Endothelial cell of umbilical vein (primary cell): ENCODE data around the gene MKRN1. TPM values are rescaled to one million over a fixed set of nuclear protein-coding genes. Genes with fewer than 3 reads are reported as not detected.

Source experiments
- BruUV-seq: library from RNA; stranded (reverse); fragments of 400-500 nt; replicated peaks from 2 replicates; lab custom pipeline; 2021; lab: Mats Ljungman, UMichigan
- CTCF ChIA-PET: fragments of 300-600, 350-600 bp; sonication (Branson Sonifier 250); formaldehyde crosslinking; loops from one replicate; lab custom pipeline; 2021; ENCODE audit warnings: antibody characterized with exemption, inconsistent platforms; lab: Charles Lee
- POLR2A ChIA-PET: fragments of 300-600, 350-600 bp; sonication (Branson Sonifier 250); formaldehyde crosslinking; loops from one replicate; lab custom pipeline; 2021; ENCODE audit warnings: antibody characterized with exemption, inconsistent platforms; lab: Charles Lee
- DNase-seq: peaks from one replicate; pipeline ENCODE4 v3.0.0-alpha.2; 2011; ENCODE audit warnings: low read depth, low spot score
- FAIRE-seq: peaks from 2 replicates; lab custom pipeline; 2011; peaks lifted over from hg19 to GRCh38; lab: Jason Lieb, UNC
- H2AFZ ChIP-seq: 2 replicates; pipeline ENCODE4 v1.6.0; 2012; ENCODE audit warnings: low read depth, low read length, control low read depth, inconsistent platforms
- H3K27ac ChIP-seq: 2 replicates; pipeline ENCODE4 v1.5.1; 2011; ENCODE audit warnings: low read depth, mild to moderate bottlenecking, control low read depth, low read length, moderate library complexity; ENCODE audit not compliant: insufficient read depth
- H3K27me3 ChIP-seq, 2 experiments: 2 replicates each; pipeline versions ENCODE4 v1.6.0 to v1.6.1; 2011; ENCODE audit warnings: low read length in 2 of 2, mixed read lengths in 1 of 2; ENCODE audit not compliant: control insufficient read depth in 2 of 2, insufficient read depth in 2 of 2
- H3K36me3 ChIP-seq, 2 experiments: 2 replicates in 1 of 2; 3 replicates in 1 of 2; pipeline ENCODE4 v1.5.1; 2011; ENCODE audit warnings: low read length in 2 of 2, mild to moderate bottlenecking in 1 of 2, moderate library complexity in 1 of 2; ENCODE audit not compliant: control insufficient read depth in 2 of 2, insufficient read depth in 2 of 2; ENCODE audit errors: extremely low read depth in 1 of 2
- H3K4me1 ChIP-seq: 3 replicates; pipeline ENCODE4 v1.5.1; 2011; ENCODE audit warnings: mild to moderate bottlenecking, low read length; ENCODE audit not compliant: control insufficient read depth, insufficient read depth; ENCODE audit errors: extremely low read depth
- H3K4me2 ChIP-seq: 2 replicates; pipeline ENCODE4 v1.6.1; 2011; ENCODE audit warnings: low read length, control low read depth, mixed read lengths; ENCODE audit not compliant: insufficient read depth
- H3K4me3 ChIP-seq, 3 experiments: fragments of 200-600 bp in 1 of 3; sonication (generic), shearing (Covaris generic) in 1 of 3; replicated peaks in 1 of 3; 2 replicates each; pipeline ENCODE4 v1.5.1; 2011 to 2016; ENCODE audit warnings: control low read depth in 3 of 3, low read length in 3 of 3, mild to moderate bottlenecking in 2 of 3, inconsistent platforms in 1 of 3, low read depth in 1 of 3, moderate library complexity in 1 of 3; ENCODE audit not compliant: insufficient read depth in 1 of 3
- H3K79me2 ChIP-seq: 2 replicates; pipeline ENCODE4 v1.6.0; 2012; ENCODE audit warnings: low read length, inconsistent platforms; ENCODE audit not compliant: control insufficient read depth, insufficient read depth
- H3K9ac ChIP-seq: replicated peaks from 2 replicates; pipeline ENCODE3; 2011; ENCODE audit warnings: low read length, control low read depth; ENCODE audit not compliant: insufficient read depth; ENCODE audit errors: extremely low read depth
- H3K9me1 ChIP-seq: replicated peaks from 3 replicates; pipeline ENCODE4 v1.6.0; 2011; ENCODE audit warnings: mild to moderate bottlenecking, low read length; ENCODE audit not compliant: control insufficient read depth, insufficient read depth; ENCODE audit errors: extremely low read depth
- H3K9me3 ChIP-seq: replicated peaks from 2 replicates; pipeline ENCODE4 v1.5.1; 2012; ENCODE audit warnings: low read length, inconsistent platforms; ENCODE audit not compliant: control insufficient read depth, insufficient read depth
- H4K20me1 ChIP-seq: replicated peaks from 2 replicates; pipeline ENCODE3; 2011; ENCODE audit warnings: mild to moderate bottlenecking, low read length; ENCODE audit not compliant: control insufficient read depth, insufficient read depth; ENCODE audit errors: extremely low read depth
- CTCF ChIP-seq, 2 donors: IDR thresholded peaks; 1 replicate in 1 of 2; 2 replicates in 1 of 2; pipeline ENCODE4 v1.5.1; 2011; ENCODE audit warnings: low read length in 2 of 2, mild to moderate bottlenecking in 2 of 2, moderate library complexity in 2 of 2, control low read depth in 1 of 2, inconsistent platforms in 1 of 2, low read depth in 1 of 2; ENCODE audit not compliant: insufficient read depth in 1 of 2; ENCODE audit errors: extremely low read depth in 1 of 2
- EZH2 ChIP-seq: IDR thresholded peaks from 2 replicates; pipeline ENCODE4 v1.6.1; 2012; ENCODE audit warnings: borderline replicate concordance, low read depth, mild to moderate bottlenecking, moderate library complexity, low read length, inconsistent platforms; ENCODE audit not compliant: severe bottlenecking
- FOS ChIP-seq: IDR thresholded peaks from 2 replicates; pipeline ENCODE4 v1.6.1; 2011; ENCODE audit warnings: mild to moderate bottlenecking, low read length, moderate library complexity, borderline replicate concordance; ENCODE audit not compliant: insufficient read depth
- GATA2 ChIP-seq: IDR thresholded peaks from 2 replicates; pipeline ENCODE4 v1.7.0; 2011; ENCODE audit warnings: low read depth, mild to moderate bottlenecking, moderate library complexity, mixed read lengths, low read length; ENCODE audit not compliant: insufficient read length, insufficient read depth
- JUN ChIP-seq: IDR thresholded peaks from 2 replicates; pipeline ENCODE4 v1.6.1; 2011; ENCODE audit warnings: borderline replicate concordance, low read depth; ENCODE audit not compliant: insufficient read length, insufficient read depth
- MAX ChIP-seq: IDR thresholded peaks from 2 replicates; pipeline ENCODE4 v1.6.1; 2011; ENCODE audit not compliant: insufficient read depth, insufficient read length
- MYC ChIP-seq: IDR thresholded peaks from one replicate; pipeline ENCODE4 v1.6.1; 2011; ENCODE audit warnings: mild to moderate bottlenecking, low read depth, low read length
- POLR2A ChIP-seq: IDR thresholded peaks from 2 replicates; pipeline ENCODE4 v1.6.1; 2012; ENCODE audit warnings: low read depth, mild to moderate bottlenecking, control low read depth, low read length
- POLR2AphosphoS5 ChIP-seq: IDR thresholded peaks from 2 replicates; pipeline ENCODE4 v1.6.1; 2012; ENCODE audit warnings: low read depth, mild to moderate bottlenecking, control low read depth, low read length, moderate library complexity; ENCODE audit not compliant: insufficient read depth
- dilution Hi-C: fragments of 300-500 bp; cut with MboI; formaldehyde crosslinking; loops from one replicate; pipeline ENCODE4 v1.15.0; 2019; ENCODE audit warnings: low sequenced_read_pairs; ENCODE audit not compliant: extremely low pct_ligation_motif_present
- intact Hi-C: fragments of 100-400 bp; cut with micrococcal nuclease; formaldehyde crosslinking; loops from one replicate; pipeline ENCODE4 v1.10.0; 2022
- polyA plus RNA-seq, 4 experiments: library from polyadenylated mRNA; depleted of rRNA in 3 of 4; stranded (reverse) in 3 of 4; unstranded in 1 of 4; fragments of >200 nt; gene quantifications; 2 replicates each; pipeline versions ENCODE4 v1.2.1 to v1.2.3, GENCODE V29; 2011 to 2012; ENCODE audit warnings: missing spikeins in 1 of 4
- total RNA-seq: library from RNA; stranded (reverse); gene quantifications from 2 replicates; pipeline ENCODE4 v1.2.3, GENCODE V29; 2021

The MKRN1 gene
- total and polyA plus RNA-seq, 2 donors (not counting 3 experiments of a cell fraction or from before 2014, with no cell fraction given): 24.9 to 52.2 TPM

GRCh38 chr7:140421521-140421920 is 57.8 kb downstream of the MKRN1 start:
- dilution Hi-C loops: no loop called here
- FAIRE-seq (no peak), DNase-seq (no peak)
- Histone ChIP-seq H3K9me1 (no peaks in the 10 kb centered on the region), H3K36me3 (no peaks in the 10 kb centered on the region), H2AFZ (no peak overlapping the region), H3K4me3 (no peak overlapping the region), H3K9me3 (no peaks in the 10 kb centered on the region), H3K4me2 (no peak overlapping the region), H3K27ac (no peak overlapping the region), H3K27me3 (no peaks in the 10 kb centered on the region), H3K9ac (no peak overlapping the region), H3K4me1 (peaks cover 2% of the 10 kb centered on the region), H4K20me1 (no peaks in the 10 kb centered on the region), H3K79me2 (no peaks in the 10 kb centered on the region)
- ChIA-PET POLR2A (no interaction called here), CTCF (interaction anchor here (1.2 kb wide), 1 partner anchor 95 kb away, joined by 3 read pairs; no protein-coding TSS in a partner anchor)
- TF ChIP-seq JUN: no peak
- TF ChIP-seq EZH2: no peak
- TF ChIP-seq POLR2A: no peak
- no peak for TF ChIP-seq POLR2AphosphoS5
- TF ChIP-seq CTCF (IDR thresholded peaks at IDR 0.05; ENCODE audit: extremely low read depth in 1 of 2, insufficient read depth in 1 of 2, low read depth in 1 of 2, low read length in 2 of 2): no peak
- no peak for TF ChIP-seq GATA2
- no peak for TF ChIP-seq MAX
- no peak for TF ChIP-seq FOS
- TF ChIP-seq MYC: no peak
- intact Hi-C loops: no loop called here
- BruUV-seq: no TSS peak
